Activated CD4-positive, alpha-beta T cell treated with anti-CD3 and anti-CD28 coated beads, Interleukin-2, Interleukin-4, amounts not matched to agents 100 ng/mL and 50 ng/mL, durations not matched to agents 16 hours and 8 hours (primary cell): ENCODE results near the gene FOXN3.

Experiments used
- DNase-seq: peaks from one replicate; pipeline ENCODE4 v3.0.0-alpha.2; 2020; ENCODE audit warnings: low spot score

Gene FOXN3

DNA sequence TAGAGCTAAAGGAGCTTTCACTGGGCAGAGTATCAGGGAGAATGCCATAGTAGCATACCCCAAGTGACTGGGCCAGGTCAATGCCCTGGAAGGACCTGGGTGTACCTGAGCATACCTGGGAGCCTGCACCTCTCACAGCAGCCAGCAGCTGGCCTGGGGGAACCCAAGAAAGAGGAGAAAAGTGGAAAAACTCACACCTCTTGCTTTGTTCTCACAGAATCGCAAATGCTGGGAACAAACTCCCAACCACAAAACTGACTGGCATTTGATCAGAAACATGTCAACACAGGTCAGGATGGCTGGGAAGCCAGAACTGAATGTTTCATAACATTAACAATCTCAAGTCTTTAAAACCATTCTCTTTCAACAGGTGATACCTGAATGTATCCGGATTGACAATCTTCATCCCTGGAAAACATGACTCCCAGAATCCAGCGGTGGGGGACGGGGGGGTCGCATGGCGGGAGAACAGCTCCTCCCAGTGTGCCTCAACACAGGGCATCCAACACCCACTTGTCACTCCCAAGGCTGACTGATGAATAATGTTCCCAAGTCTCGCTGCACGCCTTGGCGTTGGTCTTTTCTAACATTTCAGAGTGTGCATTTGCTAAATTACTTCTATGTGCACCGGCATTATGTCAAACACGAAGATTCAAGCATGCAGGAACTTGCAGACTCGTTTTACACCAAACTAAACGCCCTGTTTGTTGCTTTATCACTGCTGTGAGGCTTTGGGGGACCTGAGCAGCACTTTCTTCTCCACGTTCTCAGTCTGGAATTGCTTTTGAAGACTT lies 7.9 kb downstream of the FOXN3 start:
- DNase-seq = no peak

DNA sequence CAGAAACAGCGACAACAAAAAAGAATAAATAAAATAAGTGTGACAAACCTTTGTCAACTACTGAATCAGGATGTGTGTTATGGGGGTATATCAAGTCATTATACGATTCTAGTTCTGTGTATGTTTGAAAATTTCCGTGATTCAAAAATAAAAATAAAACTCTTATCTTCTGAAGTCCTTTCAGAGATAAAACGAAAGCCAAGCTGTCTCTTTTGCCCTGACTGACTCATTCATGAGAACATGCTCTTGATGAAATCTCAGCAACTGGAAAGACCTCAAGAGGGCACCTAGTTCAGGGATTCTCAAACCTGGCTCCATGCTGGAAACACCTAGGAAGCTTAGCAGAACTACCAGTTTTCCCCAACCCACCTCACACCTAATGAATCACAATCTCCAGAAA lies 9.2 kb downstream of the FOXN3 start:
- peak; percentile 39 for DNase-seq

DNA sequence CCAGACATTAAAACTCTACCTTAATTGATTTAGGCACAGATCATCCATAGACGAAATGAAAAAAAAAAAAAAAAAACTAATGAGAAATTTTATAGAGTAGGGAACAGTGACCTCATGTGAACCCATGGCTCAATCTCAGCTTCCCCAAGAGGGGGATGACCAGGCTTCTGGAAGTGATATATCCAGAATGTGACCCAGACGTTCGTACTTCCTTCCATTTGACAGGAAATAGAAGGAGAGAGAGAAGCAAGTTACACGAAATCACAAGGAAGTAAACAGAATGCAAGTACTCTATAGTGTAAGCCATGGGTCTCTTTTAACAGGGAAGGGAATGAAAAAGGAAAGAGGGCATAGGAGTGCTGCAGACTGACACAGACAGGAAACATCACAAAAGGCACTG lies 10.1 kb downstream of the FOXN3 start:
- no peak for DNase-seq

DNA sequence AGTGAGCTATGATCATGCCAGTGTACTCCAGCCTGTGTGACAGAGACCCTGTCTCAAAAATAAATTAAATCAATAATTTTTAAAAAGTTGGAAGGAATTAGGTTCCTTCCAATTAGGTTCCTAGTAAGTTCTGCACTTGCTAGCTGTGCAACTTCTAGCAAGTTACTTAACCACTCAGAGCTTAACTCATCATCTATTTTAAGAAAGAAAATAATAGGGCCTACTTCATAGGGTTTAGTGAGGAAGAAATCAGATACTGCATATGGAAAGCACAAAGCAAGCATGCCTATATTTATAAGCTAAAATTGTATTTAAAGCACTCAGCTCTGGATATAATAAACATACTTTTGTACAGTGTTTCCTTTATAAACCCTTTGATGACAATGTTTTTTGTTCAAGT lies 10.7 kb downstream of the FOXN3 start:
- DNase-seq = no peak

DNA sequence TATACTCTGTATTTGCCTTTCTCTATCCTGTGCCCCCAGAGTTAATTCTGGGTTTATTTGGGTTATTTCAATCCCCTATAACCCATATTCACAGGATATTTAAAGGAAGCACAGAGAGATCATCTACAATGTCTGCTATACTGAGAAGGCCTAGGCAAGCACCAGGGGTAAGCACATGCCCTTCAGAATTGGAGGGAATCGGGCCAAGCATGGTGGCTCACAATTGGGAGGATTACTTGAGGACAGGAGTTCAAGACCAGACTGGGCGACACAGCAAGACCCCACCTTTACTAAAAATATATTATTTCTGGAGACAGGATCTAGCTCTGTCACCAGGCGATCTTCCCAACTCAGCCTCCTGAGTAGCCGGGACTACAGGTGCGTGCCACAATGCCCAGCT lies 11.3 kb downstream of the FOXN3 start:
- no peak for DNase-seq

DNA sequence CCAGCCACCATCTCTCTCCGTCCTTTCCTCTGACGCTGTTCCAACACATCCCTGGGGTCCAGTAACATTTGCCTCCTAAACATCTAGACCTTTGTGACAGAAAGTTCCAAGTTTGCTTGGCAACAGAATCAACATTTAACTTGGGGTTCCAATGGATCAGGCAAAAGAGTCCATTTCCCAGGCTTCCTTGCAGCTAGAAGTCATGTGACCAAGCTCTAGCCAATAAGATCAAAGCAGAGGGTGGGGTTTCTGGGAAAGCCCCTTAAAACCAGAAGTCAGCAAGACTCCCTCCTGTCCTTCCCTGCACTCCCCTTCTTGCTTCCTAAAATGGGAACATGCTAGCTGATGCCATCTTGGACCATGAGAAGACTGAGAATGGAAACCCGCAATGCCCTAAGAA lies 14.7 kb downstream of the FOXN3 start:
- DNase-seq = no peak

DNA sequence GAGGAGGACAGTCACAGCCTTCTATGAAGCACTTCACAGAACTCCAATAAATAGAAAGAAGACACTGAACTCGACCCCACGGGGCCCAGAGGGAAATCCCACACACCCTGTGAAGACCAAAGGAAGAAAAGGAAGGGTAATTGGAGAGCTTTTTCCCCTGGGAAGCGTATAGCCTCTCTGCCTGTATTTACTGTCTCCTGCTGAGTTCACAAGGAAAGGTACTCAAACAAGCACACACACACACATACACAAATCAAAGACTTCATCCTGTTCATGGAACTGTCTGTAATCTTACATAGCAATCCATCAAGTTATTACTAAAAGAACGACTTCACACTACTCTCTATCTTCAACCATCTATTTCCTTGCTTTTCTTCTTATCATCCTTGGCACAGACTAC lies 15.3 kb downstream of the FOXN3 start:
- DNase-seq = no peak

DNA sequence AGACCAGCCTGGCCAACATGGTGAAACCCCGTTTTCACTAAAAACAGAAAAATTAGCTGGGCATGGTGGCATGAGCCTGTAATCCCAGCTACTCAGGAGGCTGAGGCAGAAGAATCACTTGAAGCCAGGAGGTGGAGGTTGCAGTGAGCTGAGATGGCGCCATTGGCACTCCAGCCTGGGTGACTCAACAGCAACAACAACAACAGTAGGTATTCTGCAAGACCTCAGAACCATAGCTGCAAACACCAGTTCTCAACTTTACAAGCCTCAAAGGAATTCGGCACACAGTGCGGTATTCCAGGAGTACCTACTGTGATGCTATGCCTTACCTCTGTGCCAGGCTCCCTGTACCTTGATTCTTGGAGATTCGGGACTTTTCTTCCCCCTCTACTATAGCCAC lies 15.8 kb downstream of the FOXN3 start:
- DNase-seq = no peak

DNA sequence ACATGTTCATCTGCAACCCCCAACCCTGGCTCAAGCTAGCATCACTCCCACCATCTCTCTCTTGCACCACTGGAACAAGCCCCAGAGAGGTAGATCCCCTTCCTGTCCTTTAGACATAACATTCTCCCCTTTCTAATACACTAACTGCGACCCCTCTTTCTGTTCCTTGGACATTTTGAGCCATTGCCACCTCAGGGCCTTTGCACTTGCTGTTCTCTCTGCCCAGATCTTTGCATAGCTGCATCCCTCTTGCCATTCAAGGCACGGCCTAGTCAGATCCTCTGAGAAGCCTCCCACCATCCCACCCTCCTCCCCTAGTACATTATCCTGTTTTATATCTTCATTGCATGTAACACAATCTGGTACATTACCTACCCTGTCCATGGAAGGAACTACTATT lies 16.5 kb downstream of the FOXN3 start:
- DNase-seq = no peak

DNA sequence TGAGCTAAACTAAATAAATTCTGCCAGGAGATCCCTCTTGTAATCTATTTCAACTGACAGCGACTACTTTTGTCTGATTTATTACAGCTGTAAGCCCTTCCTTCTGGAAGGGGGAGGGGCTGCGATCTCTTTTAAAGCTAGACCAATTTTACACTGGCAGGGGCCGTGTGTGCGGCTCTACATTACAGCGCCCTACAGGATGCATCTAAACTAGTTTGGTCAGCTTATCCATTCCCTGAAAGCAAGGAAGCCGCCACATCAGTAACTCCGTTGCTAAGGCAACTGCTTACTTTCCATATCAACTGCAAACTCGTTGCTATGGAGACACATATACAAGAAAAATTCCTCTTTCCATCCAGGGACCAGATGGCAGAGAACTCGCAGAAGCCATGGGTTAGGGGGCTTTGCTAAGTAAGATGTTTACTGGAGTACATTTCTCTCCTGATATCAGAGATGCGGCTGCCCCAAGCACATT lies 17.4 kb downstream of the FOXN3 start:
- no peak for DNase-seq

DNA sequence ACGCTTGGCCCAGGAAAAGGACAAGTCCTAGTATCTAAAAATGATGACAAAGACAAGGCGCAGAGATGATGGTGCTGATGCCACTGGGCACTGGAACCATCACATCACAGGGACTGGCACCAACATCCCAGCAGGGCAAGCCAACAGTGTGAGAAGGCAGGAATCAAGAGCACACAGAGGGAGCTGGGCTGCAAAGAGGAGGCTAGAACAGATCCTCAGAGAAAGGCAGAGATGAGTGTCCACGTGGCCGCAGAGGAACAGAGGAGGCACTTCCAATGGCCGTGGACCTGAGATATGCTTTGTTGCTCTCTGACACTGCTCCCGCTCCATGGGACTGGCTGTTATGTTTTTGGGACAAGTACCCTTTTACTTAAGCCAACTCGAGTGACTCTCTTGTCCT lies 17.9 kb downstream of the FOXN3 start:
- DNase-seq = no peak

DNA sequence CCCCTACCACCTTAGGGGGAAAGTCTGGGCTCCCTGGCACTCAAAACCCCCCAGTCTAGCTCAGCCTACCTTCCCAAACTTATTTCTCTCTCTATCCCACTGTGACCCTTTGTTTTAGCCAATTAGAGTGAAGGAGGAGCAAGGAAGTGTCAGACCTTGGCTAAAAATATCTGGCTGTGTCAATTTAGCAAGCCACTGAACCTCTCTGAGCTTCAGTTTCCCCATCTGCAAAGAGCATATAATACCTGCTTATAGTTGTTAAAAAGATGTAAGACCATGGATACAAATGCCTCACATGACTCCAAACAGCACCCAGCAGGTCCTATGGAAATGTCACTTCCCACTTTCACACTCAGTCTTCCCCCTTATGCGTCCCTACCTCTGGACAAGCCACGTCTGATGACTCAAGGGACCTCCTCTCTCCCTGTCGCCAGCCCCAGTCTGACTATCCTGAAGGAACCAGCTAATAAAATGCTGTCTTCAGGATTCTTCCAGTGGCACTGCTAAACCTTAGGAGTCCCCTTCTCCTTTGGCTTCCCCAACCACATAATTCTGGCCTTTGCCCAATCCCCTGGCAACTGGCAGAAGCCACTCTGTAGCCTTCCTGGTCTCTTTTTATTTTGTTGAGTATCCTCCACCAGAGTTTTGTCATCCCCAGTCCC lies 19.3 kb downstream of the FOXN3 start:
- no peak for DNase-seq

DNA sequence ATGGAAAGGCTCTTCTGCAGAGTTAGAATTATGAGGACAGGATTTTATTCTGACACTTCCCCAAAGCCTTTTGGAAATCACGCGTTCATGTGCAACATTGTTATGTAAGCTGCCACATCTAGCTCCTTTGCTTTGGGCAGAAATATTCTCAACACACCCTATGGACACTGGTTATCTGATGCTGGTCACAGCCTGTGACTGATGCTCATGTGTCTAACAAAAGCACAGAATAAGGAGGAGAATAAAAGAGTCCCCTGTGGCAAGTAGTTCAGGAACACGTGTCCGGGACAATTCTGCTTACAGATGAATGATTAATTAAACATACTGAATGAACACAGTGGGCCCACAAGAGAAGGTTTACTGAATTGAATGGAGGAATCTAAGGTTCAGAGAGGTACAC lies 22.1 kb downstream of the FOXN3 start:
- no peak for DNase-seq

DNA sequence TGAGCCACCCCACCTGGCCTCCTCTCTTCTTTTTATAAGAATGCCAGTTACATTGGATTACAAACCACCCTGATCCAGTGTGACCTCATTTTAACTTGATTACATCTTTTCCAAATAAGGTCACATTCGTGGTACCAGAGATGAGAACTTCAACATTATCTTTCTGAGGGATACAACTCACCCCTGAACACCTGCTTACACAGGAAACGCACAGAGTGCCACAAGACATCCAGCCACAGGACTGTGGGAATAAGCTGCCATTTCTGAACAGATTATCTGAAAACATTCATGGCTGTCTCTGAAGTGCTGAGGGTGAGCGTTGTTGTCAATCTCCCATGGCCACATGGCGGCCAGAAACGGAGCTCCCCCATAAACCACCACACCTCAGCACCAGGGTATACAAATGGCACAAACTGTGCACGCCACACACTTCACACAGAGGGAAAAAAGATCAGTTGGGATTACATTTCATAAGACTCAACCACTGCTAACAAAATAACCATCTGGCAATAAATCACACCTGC lies 23.7 kb downstream of the FOXN3 start:
- DNase-seq = no peak

DNA sequence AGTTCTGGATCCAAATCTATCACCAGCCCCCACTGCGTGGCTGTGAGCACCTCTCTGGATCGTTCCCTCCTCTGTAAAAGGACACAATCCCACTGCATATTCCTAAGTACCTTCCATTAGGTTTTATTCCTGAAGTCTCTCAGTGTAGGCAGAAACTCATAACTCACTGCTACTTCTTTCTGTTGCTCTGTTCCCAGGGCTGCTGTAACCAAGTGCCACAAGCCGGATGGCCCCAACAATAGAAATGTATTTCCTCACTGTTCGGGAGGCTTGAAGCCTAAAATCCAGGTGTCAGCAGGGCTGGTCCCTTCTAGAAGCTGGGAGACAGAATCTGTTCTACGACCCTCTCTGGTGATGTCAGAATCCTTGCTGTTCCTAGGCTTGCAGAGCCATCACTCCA lies 24.9 kb downstream of the FOXN3 start:
- no peak for DNase-seq

DNA sequence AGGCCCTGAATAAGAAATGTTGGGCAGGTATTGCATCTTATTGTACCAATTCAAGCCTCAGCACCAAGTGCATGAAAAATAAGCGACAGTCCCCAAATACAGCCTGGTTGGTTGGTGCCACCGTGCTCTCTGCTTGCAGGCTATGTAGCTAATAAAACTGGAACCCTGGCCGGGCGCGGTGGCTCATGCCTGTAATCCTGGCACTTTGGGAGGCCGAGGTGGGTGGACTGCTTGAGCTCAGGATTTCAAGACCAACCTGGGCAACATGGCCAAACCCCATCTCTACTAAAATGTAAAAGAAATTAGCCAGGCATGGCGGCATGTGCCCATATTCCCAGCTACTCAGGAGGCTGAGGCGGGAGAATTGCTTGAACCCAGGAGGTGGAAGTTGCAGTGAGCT lies 25.5 kb downstream of the FOXN3 start:
- no peak for DNase-seq

DNA sequence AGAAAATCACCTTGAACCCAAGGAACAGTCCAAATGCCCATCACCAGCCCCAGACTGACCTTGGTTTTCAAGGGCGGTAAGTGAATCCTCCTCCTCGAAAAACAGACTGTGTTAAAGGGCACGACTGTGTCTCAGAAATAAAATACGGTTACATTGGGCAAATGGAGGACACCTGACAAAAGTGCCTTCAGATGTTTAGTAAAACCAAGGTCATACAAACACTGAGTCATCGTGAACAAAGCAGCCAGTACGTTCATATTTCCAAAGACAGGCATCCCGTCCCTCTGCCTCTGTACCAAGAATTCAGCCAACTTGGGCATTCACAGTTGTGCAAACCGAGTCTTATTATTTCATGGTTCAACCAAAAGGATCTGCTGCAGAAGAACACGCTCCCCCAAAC lies 25.9 kb downstream of the FOXN3 start:
- no peak for DNase-seq

DNA sequence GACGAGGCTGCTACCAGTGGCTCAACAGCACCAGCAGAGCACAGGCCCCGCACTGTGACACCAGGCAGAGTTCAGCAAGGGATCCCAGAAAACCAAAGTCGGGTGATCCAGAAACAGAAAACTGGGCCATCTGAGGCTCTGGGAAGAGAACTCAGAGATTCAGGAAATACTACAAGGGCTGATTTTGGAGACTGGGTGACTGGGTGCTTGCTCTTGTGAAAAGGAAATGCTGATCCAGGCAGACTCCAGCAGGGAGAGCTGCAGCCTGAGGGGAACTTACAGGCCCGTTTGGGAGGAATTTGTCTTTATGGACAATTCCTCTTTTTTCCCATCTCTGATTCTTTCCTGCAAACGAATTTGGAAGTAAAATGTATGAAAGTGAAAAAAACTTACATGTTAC lies 28.2 kb downstream of the FOXN3 start:
- no peak for DNase-seq

DNA sequence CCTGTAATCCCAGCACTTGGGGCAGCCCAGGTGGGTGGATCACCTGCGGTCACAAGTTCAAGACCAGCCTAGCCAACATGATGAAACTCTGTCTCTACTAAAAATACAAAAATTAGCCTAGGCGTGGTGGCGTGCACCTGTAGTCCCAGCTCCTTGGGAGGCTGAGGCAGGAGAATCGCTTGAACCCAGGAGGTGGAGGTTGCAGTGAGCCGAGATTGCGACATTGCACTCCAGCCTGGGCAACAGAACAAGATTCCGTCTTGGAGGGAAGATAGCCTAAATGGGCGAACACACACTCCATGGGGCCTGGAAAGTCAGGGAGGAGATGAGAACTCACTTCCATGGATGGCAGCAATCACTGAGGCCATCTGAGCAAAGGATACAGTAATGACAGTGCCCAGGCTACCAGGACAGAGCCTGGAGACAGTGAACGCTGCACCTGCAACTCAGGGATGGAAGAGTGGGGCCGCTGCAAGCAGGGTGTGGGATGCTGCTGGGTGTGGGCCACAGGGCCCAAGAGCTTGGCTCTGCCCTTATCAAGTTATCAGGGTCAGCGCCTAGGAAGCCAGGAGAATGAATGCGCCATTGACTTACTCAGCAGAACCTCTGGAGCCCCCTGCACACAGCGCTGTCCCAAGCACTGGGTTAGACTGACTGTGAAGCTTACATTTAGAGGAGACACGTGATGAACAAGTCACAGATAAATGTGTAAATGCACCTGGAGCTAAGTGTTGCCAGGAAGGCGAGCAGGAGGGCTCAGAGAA lies 28.9 kb downstream of the FOXN3 start:
- no peak for DNase-seq

DNA sequence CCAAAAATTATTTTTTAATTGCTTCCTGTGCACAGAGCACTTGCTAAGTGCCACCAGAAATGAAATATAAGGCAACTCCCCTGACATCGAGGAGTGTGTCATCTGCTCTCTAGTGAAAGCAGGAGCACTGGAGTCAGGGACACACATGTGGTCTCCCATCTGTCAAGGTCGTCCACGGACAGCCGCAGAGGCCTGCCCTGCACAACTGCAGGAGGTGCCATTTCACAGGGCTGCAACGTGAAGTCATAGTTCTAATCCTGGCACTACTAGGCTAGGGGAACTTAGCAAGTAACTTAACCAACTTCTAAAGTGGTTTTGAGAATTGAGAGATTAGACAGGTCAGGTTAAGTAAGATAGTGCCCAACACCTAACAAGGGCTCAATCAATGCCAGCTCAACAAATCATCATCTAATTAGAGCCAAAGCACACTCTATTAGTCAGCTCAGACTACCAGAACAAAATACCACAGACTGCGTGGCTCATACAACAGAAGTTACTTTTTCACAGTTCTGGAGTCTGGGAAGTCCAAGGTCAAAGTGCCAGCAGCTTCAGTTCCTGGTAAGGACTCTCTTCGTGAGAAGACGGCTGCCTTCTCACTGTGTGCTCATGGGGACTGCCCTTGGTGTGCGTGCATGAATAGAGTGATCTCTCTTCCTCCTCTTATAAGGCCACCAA lies 30.7 kb downstream of the FOXN3 start:
- DNase-seq = no peak

DNA sequence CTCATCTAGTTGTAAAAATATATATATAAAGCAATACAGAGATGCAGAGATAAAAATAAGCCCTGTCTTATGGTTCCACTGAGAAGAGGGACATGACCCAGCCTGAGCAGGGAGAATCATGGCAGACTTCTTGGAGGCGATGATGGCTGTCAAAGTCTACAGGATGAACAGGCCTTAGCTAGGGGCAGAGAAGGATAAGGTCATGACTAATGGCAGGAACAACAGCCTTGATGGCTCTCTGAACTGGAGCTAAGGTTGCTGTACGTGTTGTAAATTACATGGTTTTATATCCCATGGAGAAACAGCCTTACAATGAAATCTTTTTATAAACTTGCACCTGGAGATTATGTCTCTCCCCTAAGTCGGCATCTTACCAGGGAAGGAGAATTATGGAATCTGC lies 32.4 kb downstream of the FOXN3 start:
- DNase-seq = no peak

DNA sequence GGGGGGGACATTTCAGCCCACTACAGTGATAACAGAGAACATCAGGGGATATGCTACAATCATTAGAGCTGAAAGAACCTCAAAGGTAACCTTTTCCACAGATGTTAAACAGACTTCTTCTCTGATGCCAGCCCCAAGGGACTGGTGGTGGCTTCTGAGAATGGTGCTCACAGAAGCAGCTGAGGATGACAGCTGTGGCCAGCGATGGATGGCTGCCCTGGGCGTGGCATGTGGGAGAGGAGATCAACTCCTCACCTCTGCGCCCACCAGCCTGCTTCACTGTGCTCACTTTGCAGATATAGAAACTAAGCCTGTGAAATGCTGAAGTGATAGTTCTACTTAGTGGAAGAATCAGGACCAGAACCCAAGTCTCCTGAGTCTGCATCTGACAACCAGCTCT lies 33.0 kb downstream of the FOXN3 start:
- no peak for DNase-seq
